HEK293 (cell line): ENCODE data around the gene SSU72.

Experiments used
- BCL11A ChIP-seq: fragments of 450-650 bp; formaldehyde crosslinking; IDR thresholded peaks from 2 replicates; pipeline ENCODE4 v1.5.1; 2016; ENCODE audit warnings: low read depth, missing biosample characterization, missing genetic modification characterization
- TCF7L2 ChIP-seq: IDR thresholded peaks from 2 replicates; pipeline ENCODE4 v1.6.1; 2011; ENCODE audit warnings: low read depth, mild to moderate bottlenecking, inconsistent platforms, low read length, moderate library complexity, borderline replicate concordance
- ZNF214 ChIP-seq: fragments of 450-650 bp; formaldehyde crosslinking; IDR thresholded peaks from 2 replicates; pipeline ENCODE4 v1.5.1; 2017; ENCODE audit warnings: missing biosample characterization, mild to moderate bottlenecking, missing genetic modification characterization, borderline replicate concordance
- ZNF473 ChIP-seq: fragments of 450-650 bp; formaldehyde crosslinking; IDR thresholded peaks from 2 replicates; pipeline ENCODE4 v1.5.1; 2017; ENCODE audit warnings: missing biosample characterization, missing genetic modification characterization

DNA sequence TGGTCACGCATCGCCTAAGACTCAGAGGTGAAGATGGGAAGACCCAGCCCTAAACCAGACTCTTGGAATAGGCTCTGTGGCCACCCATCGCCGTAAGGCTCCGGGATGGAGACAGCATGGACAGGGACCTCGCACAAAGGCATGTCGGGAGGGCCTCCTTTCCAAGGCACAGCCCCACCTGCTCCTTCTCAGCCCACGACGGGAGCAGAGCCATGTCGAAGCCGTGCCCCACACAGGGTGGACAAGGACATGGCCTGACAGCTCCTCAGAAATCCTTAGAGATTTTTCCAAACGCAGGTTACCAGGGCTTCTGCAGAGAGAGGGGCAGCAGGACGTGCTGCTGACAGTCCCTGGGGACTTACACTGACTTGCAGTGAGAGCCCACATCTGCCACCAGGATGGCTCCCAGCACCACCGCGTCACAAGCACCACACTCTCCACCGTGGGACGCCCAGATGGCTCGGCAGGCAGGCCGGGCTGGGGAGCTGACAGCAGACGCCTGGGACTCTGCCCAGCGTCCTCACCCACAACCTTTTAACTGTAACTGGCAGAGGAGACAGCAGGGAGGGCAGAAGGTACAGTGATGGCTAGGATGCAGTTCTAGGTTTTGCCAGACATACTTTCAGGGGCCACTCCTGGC is 12.0 kb downstream of the SSU72 start:
- TF ChIP-seq TCF7L2 (no peak), ZNF473 (tag by site-specific recombination) (no peak), ZNF214 (no peak), BCL11A (no peak)
